Measurements from ENCODE around the gene TRPM2.
"Not testable (repeated sequence)": the region's sequence is repeated elsewhere in the genome, so short reads cannot be mapped to it uniquely, and the experiment has no call there.

GRCh38 chr21:44342981-44343380 lies 10.4 kb upstream of the TRPM2 start:
- not testable (repeated sequence) for TF ChIP-seq CTCF (IDR thresholded peaks at IDR 0.05; ENCODE audit: low read depth, low read length); EZH2phosphoT487 (IDR thresholded peaks at IDR 0.05; ENCODE audit: low read depth)

Measured in OCI-LY3 (cell line).